GM18861 (cell line): ENCODE measurements around the gene NUMB.

Experiments
- ATAC-seq: cut with Tn5 transposase; IDR thresholded peaks from one replicate; pipeline ENCODE4 v1.9.1; 2021; ENCODE audit not compliant: unreplicated experiment

Gene NUMB

GRCh38 chr14:73458183-73458976, at the start of gene NUMB:
Gene NUMB (minus strand): TSS chr14:73458546. CDS start chr14:73355751, 102,795 bp downstream.
- ATAC-seq: peak; percentile 78

- no peak for ATAC-seq
Observed at GRCh38 chr14:73503648-73504047, 45.3 kb upstream of the NUMB start.

GRCh38 chr14:73502017-73502619, 43.8 kb upstream of the NUMB start:
- ATAC-seq: no peak

- no peak for ATAC-seq
Observed at GRCh38 chr14:73500360-73500759, 42.0 kb upstream of the NUMB start.

- no peak for ATAC-seq
Observed at GRCh38 chr14:73494593-73494992, 36.2 kb upstream of the NUMB start.

GRCh38 chr14:73492670-73493069, 34.3 kb upstream of the NUMB start:
- no peak for ATAC-seq

- no peak for ATAC-seq
Observed at GRCh38 chr14:73492043-73492552, 33.8 kb upstream of the NUMB start.

GRCh38 chr14:73491256-73492042, 33.1 kb upstream of the NUMB start:
- ATAC-seq: peak; percentile 32

GRCh38 chr14:73489481-73490175, 31.3 kb upstream of the NUMB start:
- no peak for ATAC-seq

- ATAC-seq: no peak
Observed at GRCh38 chr14:73478684-73479083, 20.3 kb upstream of the NUMB start.

GRCh38 chr14:73477618-73478266, 19.4 kb upstream of the NUMB start:
- ATAC-seq: peak; percentile 75

GRCh38 chr14:73476451-73476931, 18.1 kb upstream of the NUMB start:
- no peak for ATAC-seq

GRCh38 chr14:73474952-73475351, 16.6 kb upstream of the NUMB start:
- no peak for ATAC-seq

GRCh38 chr14:73472185-73473114, 14.1 kb upstream of the NUMB start:
- ATAC-seq: no peak

- no peak for ATAC-seq
Observed at GRCh38 chr14:73471582-73472184, 13.3 kb upstream of the NUMB start.

GRCh38 chr14:73468828-73469375, 10.6 kb upstream of the NUMB start:
- no peak for ATAC-seq

- no peak for ATAC-seq
Observed at GRCh38 chr14:73467800-73468199, 9.5 kb upstream of the NUMB start.

- no peak for ATAC-seq
Observed at GRCh38 chr14:73467377-73467776, 9.0 kb upstream of the NUMB start.

GRCh38 chr14:73466861-73467260, 8.5 kb upstream of the NUMB start:
- ATAC-seq: no peak
